ENCODE data around the gene SH2D2A.

DNA sequence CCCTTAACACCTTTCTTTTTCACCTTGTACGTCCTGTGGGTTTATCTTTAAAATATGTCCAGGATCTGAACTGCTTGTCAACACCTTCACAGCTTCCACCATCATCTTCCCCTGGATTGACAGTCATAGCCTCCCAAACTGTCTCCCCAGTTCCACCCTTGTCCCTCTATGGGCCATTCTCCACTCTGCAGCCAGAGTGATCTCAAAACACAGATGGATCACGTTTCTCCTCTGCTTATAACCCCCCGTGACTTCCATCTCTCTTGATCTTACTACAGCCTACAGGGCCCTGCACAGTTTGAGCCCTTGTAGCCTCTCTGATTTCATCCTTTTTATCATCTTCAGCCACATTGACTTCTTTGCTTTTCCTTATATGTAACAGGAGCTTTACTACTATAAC lies 38.0 kb upstream of the SH2D2A start:
- TF ChIP-seq, protein P1, sequence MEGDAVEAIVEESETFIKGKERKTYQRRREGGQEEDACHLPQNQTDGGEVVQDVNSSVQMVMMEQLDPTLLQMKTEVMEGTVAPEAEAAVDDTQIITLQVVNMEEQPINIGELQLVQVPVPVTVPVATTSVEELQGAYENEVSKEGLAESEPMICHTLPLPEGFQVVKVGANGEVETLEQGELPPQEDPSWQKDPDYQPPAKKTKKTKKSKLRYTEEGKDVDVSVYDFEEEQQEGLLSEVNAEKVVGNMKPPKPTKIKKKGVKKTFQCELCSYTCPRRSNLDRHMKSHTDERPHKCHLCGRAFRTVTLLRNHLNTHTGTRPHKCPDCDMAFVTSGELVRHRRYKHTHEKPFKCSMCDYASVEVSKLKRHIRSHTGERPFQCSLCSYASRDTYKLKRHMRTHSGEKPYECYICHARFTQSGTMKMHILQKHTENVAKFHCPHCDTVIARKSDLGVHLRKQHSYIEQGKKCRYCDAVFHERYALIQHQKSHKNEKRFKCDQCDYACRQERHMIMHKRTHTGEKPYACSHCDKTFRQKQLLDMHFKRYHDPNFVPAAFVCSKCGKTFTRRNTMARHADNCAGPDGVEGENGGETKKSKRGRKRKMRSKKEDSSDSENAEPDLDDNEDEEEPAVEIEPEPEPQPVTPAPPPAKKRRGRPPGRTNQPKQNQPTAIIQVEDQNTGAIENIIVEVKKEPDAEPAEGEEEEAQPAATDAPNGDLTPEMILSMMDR (IDR thresholded peaks at IDR 0.05) = no peak
- no peak for TF ChIP-seq ZFX (IDR thresholded peaks at IDR 0.05; ENCODE audit: borderline replicate concordance)
